Esophagus muscularis mucosa (tissue), 3 donors: Measurements from ENCODE around the gene KCNQ1.

Experiments
- POLR2AphosphoS5 ChIP-seq, 2 donors: sonication (generic); formaldehyde crosslinking; IDR thresholded peaks; one replicate each; pipeline ENCODE4 v1.6.1; 2017; ENCODE audit warnings: antibody characterized with exemption in 2 of 2
- TF ChIP-seq, protein P1 (sequence below), 3 experiments: fragments of 200-600 bp in 2 of 3; fragments of 450-650 bp in 1 of 3; sonication (generic) in 2 of 3; IDR thresholded peaks; one replicate each; pipeline ENCODE4 v1.5.1; 2017 to 2019; ENCODE audit warnings: antibody characterized with exemption in 3 of 3, mild to moderate bottlenecking in 2 of 3, moderate library complexity in 1 of 3

DNA sequence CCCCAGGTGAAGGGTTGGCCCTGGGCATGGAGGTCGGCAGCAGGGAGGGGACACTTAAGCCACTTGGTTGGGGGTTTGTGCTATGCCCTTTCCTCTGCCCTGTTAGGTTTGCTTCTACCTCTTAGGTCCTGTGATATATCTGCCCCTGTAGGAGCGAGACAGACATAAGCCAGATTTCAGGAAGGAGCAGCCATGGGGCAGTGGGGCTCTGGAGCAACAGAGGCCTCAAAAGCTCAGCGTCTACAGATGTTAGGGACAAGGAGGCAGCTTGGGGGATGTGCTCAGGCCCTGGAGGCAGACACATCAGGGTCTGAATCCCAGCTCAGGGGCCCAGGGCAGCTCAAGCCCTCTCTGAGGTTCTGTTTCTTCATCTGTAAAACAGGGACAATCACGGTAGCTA lies 282.2 kb downstream of the KCNQ1 start:
- TF ChIP-seq, protein P1, sequence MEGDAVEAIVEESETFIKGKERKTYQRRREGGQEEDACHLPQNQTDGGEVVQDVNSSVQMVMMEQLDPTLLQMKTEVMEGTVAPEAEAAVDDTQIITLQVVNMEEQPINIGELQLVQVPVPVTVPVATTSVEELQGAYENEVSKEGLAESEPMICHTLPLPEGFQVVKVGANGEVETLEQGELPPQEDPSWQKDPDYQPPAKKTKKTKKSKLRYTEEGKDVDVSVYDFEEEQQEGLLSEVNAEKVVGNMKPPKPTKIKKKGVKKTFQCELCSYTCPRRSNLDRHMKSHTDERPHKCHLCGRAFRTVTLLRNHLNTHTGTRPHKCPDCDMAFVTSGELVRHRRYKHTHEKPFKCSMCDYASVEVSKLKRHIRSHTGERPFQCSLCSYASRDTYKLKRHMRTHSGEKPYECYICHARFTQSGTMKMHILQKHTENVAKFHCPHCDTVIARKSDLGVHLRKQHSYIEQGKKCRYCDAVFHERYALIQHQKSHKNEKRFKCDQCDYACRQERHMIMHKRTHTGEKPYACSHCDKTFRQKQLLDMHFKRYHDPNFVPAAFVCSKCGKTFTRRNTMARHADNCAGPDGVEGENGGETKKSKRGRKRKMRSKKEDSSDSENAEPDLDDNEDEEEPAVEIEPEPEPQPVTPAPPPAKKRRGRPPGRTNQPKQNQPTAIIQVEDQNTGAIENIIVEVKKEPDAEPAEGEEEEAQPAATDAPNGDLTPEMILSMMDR (IDR thresholded peaks at IDR 0.05), result no peak
- TF ChIP-seq POLR2AphosphoS5 (IDR thresholded peaks at IDR 0.05), result no peak
